K562 (cell line): ENCODE measurements around the gene UPF2. TPM values are rescaled to one million over a fixed set of nuclear protein-coding genes. Genes with fewer than 3 reads are reported as not detected.

Source experiments
- CHD7 ChIP-seq: fragments of 200-600 bp; sonication (generic); IDR thresholded peaks from one replicate; pipeline ENCODE4 v1.6.1; 2012; ENCODE audit warnings: mild to moderate bottlenecking, low read depth, low read length, inconsistent platforms
- MAX ChIP-seq: sonication (generic); formaldehyde crosslinking; IDR thresholded peaks from 2 replicates; pipeline ENCODE4 v1.9.0; 2022; ENCODE audit warnings: mild to moderate bottlenecking, missing genetic modification reagents
- THAP7 ChIP-seq: fragments of 250-450 bp; sonication (Bioruptor Pico); IDR thresholded peaks from 2 replicates; pipeline ENCODE4 v1.5.0; 2021
- ZBTB2 ChIP-seq: fragments of 450-650 bp; IDR thresholded peaks from 2 replicates; pipeline ENCODE4 v1.6.1; 2016; ENCODE audit warnings: antibody characterized with exemption
- polyA plus RNA-seq, 8 experiments: library from polyadenylated mRNA; depleted of rRNA in 4 of 8; stranded (reverse) in 5 of 8; unstranded in 3 of 8; fragments of >200 nt; fragmentation: Nextera tagmentation in 2 of 8; fragmentation: Illumina TruSeq in 1 of 8; extraction: Ambion mirVana in 2 of 8; extraction: Trizol in 1 of 8; gene quantifications; 2 replicates each; pipeline versions ENCODE4 v1.2.1 to v1.2.3, GENCODE V29; 2011 to 2014; ENCODE audit warnings: inconsistent platforms in 1 of 8, missing spikeins in 1 of 8
- total RNA-seq, 7 experiments: library from RNA; depleted of rRNA in 6 of 7; stranded (reverse); fragments of >200 nt in 6 of 7; fragmentation: Illumina TruSeq in 2 of 7; extraction: Trizol in 2 of 7; gene quantifications; 2 replicates each; pipeline versions ENCODE4 v1.2.1 to v1.2.3, GENCODE V29; 2011 to 2021; ENCODE audit warnings: low replicate concordance in 1 of 7

Gene UPF2
- total and polyA plus RNA-seq, 9 of the 15 experiments (the other 6 are each of a cell fraction or from before 2014, with no cell fraction given) = 13.9 to 37.7 (median 23.7) TPM

- TF ChIP-seq CHD7 (no peak), MAX (peak; percentile 58), ZBTB2 (no peak), THAP7 (CRISPR knock-in tag) (no peak)
Measured at GRCh38 chr10:12068449-12069269, 26.1 kb upstream of the UPF2 start, which contains the start of gene DHTKD1 (continued).
